GM12878 (cell line): ENCODE measurements around the gene WTAP. TPM values are rescaled to one million over a fixed set of nuclear protein-coding genes. Genes with fewer than 3 reads are reported as not detected.

Experiments used
- BMI1 ChIP-seq: fragments of 450-650 bp; IDR thresholded peaks from 2 replicates; pipeline ENCODE4 v1.6.1; 2016; ENCODE audit warnings: mild to moderate bottlenecking, moderate library complexity, borderline replicate concordance
- CBX3 ChIP-seq: fragments of 200-600 bp; sonication (generic); IDR thresholded peaks from 2 replicates; pipeline ENCODE4 v1.6.1; 2016; ENCODE audit warnings: low read depth, borderline replicate concordance
- CBX5 ChIP-seq: sonication (generic); IDR thresholded peaks from 2 replicates; pipeline ENCODE4 v1.6.1; 2016; ENCODE audit warnings: low read depth, moderate library complexity, mild to moderate bottlenecking, inconsistent platforms
- E2F8 ChIP-seq: fragments of 450-650 bp; IDR thresholded peaks from 2 replicates; pipeline ENCODE4 v1.6.1; 2018; ENCODE audit warnings: mild to moderate bottlenecking, low read depth, moderate library complexity; ENCODE audit not compliant: partially characterized antibody
- ETV6 ChIP-seq, 2 experiments: fragments of 450-650 bp in 1 of 2; IDR thresholded peaks in 1 of 2; conservative IDR thresholded peaks in 1 of 2; 2 replicates each; pipeline ENCODE4 v1.6.1; 2014; ENCODE audit warnings: antibody characterized with exemption in 1 of 2, borderline replicate concordance in 1 of 2, low read depth in 1 of 2, mild to moderate bottlenecking in 1 of 2, moderate library complexity in 1 of 2
- GABPA ChIP-seq: IDR thresholded peaks from 2 replicates; pipeline ENCODE4 v1.6.1; 2014; ENCODE audit warnings: antibody characterized with exemption, low read depth, mild to moderate bottlenecking, inconsistent platforms
- GATAD2B ChIP-seq: fragments of 450-650 bp; conservative IDR thresholded peaks from 2 replicates; pipeline ENCODE4 v1.6.1; 2017; ENCODE audit warnings: low read depth, mild to moderate bottlenecking, moderate library complexity
- HDAC6 ChIP-seq: fragments of 200-600 bp; sonication (generic); IDR thresholded peaks from one replicate; pipeline ENCODE4 v1.8.0; 2017; ENCODE audit warnings: antibody characterized with exemption; ENCODE audit not compliant: unreplicated experiment
- HDGF ChIP-seq: fragments of 450-650 bp; IDR thresholded peaks from 2 replicates; pipeline ENCODE4 v1.6.1; 2016; ENCODE audit warnings: antibody characterized with exemption
- IKZF1 ChIP-seq: fragments of 450-650 bp; conservative IDR thresholded peaks from 2 replicates; pipeline ENCODE4 v1.6.1; 2017; ENCODE audit warnings: antibody characterized with exemption, mild to moderate bottlenecking
- KLF5 ChIP-seq: fragments of 450-650 bp; IDR thresholded peaks from 2 replicates; pipeline ENCODE4 v1.6.1; 2014; ENCODE audit warnings: mild to moderate bottlenecking; ENCODE audit not compliant: partially characterized antibody
- LARP7 ChIP-seq: fragments of 450-650 bp; IDR thresholded peaks from 2 replicates; pipeline ENCODE4 v1.6.1; 2017; ENCODE audit warnings: mild to moderate bottlenecking
- MTA3 ChIP-seq: IDR thresholded peaks from 2 replicates; pipeline ENCODE4 v1.6.1; 2012; ENCODE audit warnings: low read length, inconsistent platforms, borderline replicate concordance
- MYC ChIP-seq: IDR thresholded peaks from 2 replicates; pipeline ENCODE4 v1.6.1; 2011; ENCODE audit warnings: mild to moderate bottlenecking, low read length, moderate library complexity, inconsistent platforms; ENCODE audit not compliant: insufficient read depth, insufficient replicate concordance, insufficient read length, severe bottlenecking
- NFIC ChIP-seq: IDR thresholded peaks from 2 replicates; pipeline ENCODE4 v1.6.1; 2012; ENCODE audit warnings: low read depth, mild to moderate bottlenecking, inconsistent platforms, low read length, moderate library complexity
- PAX5 ChIP-seq: IDR thresholded peaks from 2 replicates; pipeline ENCODE4 v1.6.1; 2011; ENCODE audit warnings: low read depth, low read length, borderline replicate concordance
- RAD21 ChIP-seq: IDR thresholded peaks from 2 replicates; pipeline ENCODE4 v1.6.1; 2011; ENCODE audit warnings: mild to moderate bottlenecking, low read depth, low read length, moderate library complexity; ENCODE audit not compliant: insufficient read depth
- RBBP5 ChIP-seq: fragments of 200-600 bp; sonication (generic); conservative IDR thresholded peaks from 2 replicates; pipeline ENCODE4 v1.6.1; 2016
- RCOR1 ChIP-seq: conservative IDR thresholded peaks from 2 replicates; pipeline ENCODE4 v1.6.1; 2012; ENCODE audit warnings: low read depth, low read length, improper control_type of control experiment
- RFX5 ChIP-seq: IDR thresholded peaks from 2 replicates; pipeline ENCODE4 v1.6.1; 2011; ENCODE audit warnings: low read depth, low read length, improper control_type of control experiment
- SREBF1 ChIP-seq: IDR thresholded peaks from 2 replicates; pipeline ENCODE4 v1.6.1; 2012; ENCODE audit warnings: mild to moderate bottlenecking, low read length
- SRF ChIP-seq, 2 experiments: IDR thresholded peaks; 2 replicates each; pipeline ENCODE4 v1.6.1; 2011; ENCODE audit warnings: low read depth in 2 of 2, low read length in 2 of 2, mild to moderate bottlenecking in 1 of 2, moderate library complexity in 1 of 2
- TCF12 ChIP-seq: IDR thresholded peaks from 2 replicates; pipeline ENCODE4 v1.6.1; 2011; ENCODE audit warnings: low read depth, mild to moderate bottlenecking, low read length
- YBX1 ChIP-seq: fragments of 450-650 bp; IDR thresholded peaks from 2 replicates; pipeline ENCODE4 v1.6.1; 2016; ENCODE audit warnings: antibody characterized with exemption
- ZNF384 ChIP-seq: IDR thresholded peaks from 2 replicates; pipeline ENCODE4 v1.6.1; 2012; ENCODE audit warnings: low read depth, mild to moderate bottlenecking, low read length, improper control_type of control experiment, borderline replicate concordance
- ZZZ3 ChIP-seq: IDR thresholded peaks from 2 replicates; pipeline ENCODE4 v1.6.1; 2011; ENCODE audit warnings: low read depth; ENCODE audit not compliant: control insufficient read depth, insufficient read length
- polyA plus RNA-seq, 11 experiments: library from polyadenylated mRNA; depleted of rRNA in 4 of 11; unstranded in 6 of 11; stranded (reverse) in 5 of 11; fragments of >200 nt; fragmentation: Nextera tagmentation in 4 of 11; fragmentation: Illumina TruSeq in 1 of 11; extraction: Ambion mirVana in 4 of 11; extraction: Trizol in 1 of 11; gene quantifications; 1 replicate in 1 of 11; 2 replicates in 10 of 11; pipeline versions ENCODE4 v1.2.1 to v1.2.3, GENCODE V29; 2011 to 2016; ENCODE audit warnings: inconsistent platforms in 2 of 11, missing spikeins in 2 of 11, low read depth in 1 of 11
- total RNA-seq, 4 experiments: library from RNA; depleted of rRNA in 3 of 4; stranded (reverse); fragments of >200 nt in 3 of 4; fragmentation: Illumina TruSeq in 1 of 4; extraction: Trizol in 1 of 4; gene quantifications; 2 replicates each; pipeline versions ENCODE4 v1.2.1 to v1.2.3, GENCODE V29; 2013 to 2021
- TF ChIP-seq, protein P1 (sequence below): fragments of 450-650 bp; IDR thresholded peaks from 2 replicates; pipeline ENCODE4 v1.6.1; 2017; ENCODE audit warnings: low read depth, mild to moderate bottlenecking, moderate library complexity

Gene WTAP
- total and polyA plus RNA-seq, 10 of the 15 experiments (the other 5 are each of a cell fraction or from before 2014, with no cell fraction given): 38.7 to 132 (median 83.1) TPM

- TF ChIP-seq RFX5 (peak; percentile 49; the same call in 1 of the 2 replicates), RCOR1 (peak; percentile 89; the same call in 1 of the 2 replicates), PAX5 (no peak), MTA3 (no peak), GABPA (no peak), KLF5 (peak; percentile 22), SRF (IDR thresholded peaks at IDR 0.05; ENCODE audit: low read depth in 2 of 2, low read length in 2 of 2) (0 out of 4 replicates have a peak, but pooled peaks have one; percentile 8 to 26), SREBF1 (peak; percentile 74), HDAC6 (no peak), ETV6 (conservative IDR thresholded peaks at IDR 0.05 in 1 of 2, IDR thresholded peaks at IDR 0.05 in 1 of 2; ENCODE audit: borderline replicate concordance in 1 of 2, low read depth in 1 of 2) (peak in 1 of 2 experiments; percentile 55; a peak in 1 of 4 replicates), CBX5 (peak; percentile 90; the same call in 1 of the 2 replicates), BMI1 (no peak), ZZZ3 (no peak), LARP7 (no peak; the same call in none of the 2 replicates), ZNF384 (no peak), RBBP5 (no peak), MYC (peak; percentile 92), TCF12 (peak; percentile 96), E2F8 (no peak), NFIC (no peak), RAD21 (no peak), CBX3 (no peak), HDGF (peak; percentile 97), YBX1 (no peak), GATAD2B (peak; percentile 97), IKZF1 (peak; percentile 89)
- TF ChIP-seq, protein P1, sequence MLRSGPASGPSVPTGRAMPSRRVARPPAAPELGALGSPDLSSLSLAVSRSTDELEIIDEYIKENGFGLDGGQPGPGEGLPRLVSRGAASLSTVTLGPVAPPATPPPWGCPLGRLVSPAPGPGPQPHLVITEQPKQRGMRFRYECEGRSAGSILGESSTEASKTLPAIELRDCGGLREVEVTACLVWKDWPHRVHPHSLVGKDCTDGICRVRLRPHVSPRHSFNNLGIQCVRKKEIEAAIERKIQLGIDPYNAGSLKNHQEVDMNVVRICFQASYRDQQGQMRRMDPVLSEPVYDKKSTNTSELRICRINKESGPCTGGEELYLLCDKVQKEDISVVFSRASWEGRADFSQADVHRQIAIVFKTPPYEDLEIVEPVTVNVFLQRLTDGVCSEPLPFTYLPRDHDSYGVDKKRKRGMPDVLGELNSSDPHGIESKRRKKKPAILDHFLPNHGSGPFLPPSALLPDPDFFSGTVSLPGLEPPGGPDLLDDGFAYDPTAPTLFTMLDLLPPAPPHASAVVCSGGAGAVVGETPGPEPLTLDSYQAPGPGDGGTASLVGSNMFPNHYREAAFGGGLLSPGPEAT: peak; percentile 78; the same call in 1 of the 2 replicates
These were observed at the start of gene WTAP (continued) for GRCh38 chr6:159726918-159727716.
